NCI-H1105 (cell line): ENCODE data around the gene ZDHHC7.
A peak's percentile ranks its signal among the peaks of the same experiment; 100 is the strongest.
"Not testable (repeated sequence)": the region's sequence is repeated elsewhere in the genome, so short reads cannot be mapped to it uniquely, and the experiment has no call there.

Experiments used
- DNase-seq: peaks from one replicate; lab custom pipeline; 2025; lab: John Stamatoyannopoulos, UW

The ZDHHC7 gene

GRCh38 chr16:85010931-85011845, at the start of gene ZDHHC7:
Gene ZDHHC7, minus strand, starts transcription at chr16:85011535. Its CDS starts 20,917 bp downstream, at chr16:84990618.
- DNase-seq, result peak; percentile 45

DNA sequence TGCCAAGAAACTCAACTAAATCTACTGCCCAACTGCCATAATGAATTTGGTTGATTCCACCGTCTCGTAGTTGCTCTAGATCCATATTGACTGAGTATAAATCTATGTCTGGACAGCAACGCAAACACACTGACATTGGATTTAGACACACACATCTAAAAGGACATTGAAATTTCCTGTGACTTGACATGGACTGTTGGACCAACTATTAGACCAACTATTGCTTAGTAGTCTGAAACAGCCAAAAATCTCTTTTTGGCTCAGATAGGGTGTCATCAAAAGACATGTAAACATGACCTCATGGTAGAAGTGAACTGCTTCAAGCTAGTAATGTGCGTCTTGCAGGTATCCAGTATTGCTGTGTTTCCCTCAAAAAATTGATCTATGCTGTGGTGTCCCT, 47.6 kb upstream of the ZDHHC7 start:
- DNase-seq, result no peak

GRCh38 chr16:85057948-85058347, 46.6 kb upstream of the ZDHHC7 start:
- no peak for DNase-seq

DNA sequence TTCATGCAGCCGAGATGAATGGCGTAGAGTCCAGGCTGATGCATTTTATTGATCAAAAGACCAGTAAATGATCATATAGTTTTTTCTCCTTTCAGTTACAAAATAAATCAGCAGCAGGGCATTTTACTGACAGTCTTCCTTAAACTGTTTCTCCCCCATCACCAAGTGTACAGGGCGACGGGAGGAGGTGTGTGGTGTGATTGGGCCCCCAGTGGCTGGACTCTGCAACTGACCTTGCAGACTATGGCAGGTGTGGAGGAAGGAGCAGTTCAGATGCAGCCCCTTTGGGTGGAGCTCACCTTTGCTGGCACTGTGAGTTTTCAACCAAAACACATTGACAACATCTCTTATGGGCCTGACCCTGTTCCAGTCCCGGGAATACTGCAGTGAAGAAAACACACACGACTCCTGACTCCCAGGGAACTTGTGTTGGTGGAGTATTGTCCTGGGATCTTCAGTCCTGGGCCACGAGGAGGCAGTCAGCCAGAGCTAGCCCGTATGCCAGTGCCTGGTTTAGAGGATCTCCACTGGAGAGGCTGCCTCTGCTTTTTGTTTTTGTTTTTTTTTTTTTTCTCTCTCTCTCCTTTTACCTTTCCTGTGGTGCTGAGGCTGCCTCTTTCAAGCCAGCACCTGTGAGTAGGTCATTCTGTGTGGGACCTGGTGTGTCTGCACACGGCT, 46.0 kb upstream of the ZDHHC7 start:
- no peak for DNase-seq

GRCh38 chr16:85056211-85056748, 44.9 kb upstream of the ZDHHC7 start:
- no peak for DNase-seq

GRCh38 chr16:85055493-85056210, 44.3 kb upstream of the ZDHHC7 start:
- no peak for DNase-seq

- no peak for DNase-seq
Observed at GRCh38 chr16:85054948-85055492, 43.7 kb upstream of the ZDHHC7 start.

GRCh38 chr16:85054321-85054720, 43.0 kb upstream of the ZDHHC7 start:
- not testable (repeated sequence) for DNase-seq

DNA sequence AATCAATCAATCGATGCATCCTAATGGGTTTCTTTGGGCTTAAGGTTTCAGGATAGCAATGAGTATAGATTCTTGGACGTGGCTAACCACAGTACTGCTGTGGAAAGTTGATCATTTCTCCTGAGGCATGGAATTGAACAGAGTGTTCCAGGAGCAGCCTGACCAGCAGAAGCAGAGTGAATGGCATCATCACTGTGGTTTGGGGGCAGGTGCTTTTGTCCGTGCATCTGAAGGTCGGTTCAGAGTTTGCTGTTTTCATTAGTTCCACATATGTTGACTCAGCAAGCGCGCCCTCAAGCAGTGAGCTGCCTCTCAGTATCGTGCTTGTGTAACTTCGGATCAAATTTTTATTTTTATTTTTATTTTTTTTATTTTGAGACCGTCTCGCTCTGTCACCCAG, 41.2 kb upstream of the ZDHHC7 start:
- no peak for DNase-seq

GRCh38 chr16:85051683-85052082, 40.3 kb upstream of the ZDHHC7 start:
- DNase-seq, result no peak

DNA sequence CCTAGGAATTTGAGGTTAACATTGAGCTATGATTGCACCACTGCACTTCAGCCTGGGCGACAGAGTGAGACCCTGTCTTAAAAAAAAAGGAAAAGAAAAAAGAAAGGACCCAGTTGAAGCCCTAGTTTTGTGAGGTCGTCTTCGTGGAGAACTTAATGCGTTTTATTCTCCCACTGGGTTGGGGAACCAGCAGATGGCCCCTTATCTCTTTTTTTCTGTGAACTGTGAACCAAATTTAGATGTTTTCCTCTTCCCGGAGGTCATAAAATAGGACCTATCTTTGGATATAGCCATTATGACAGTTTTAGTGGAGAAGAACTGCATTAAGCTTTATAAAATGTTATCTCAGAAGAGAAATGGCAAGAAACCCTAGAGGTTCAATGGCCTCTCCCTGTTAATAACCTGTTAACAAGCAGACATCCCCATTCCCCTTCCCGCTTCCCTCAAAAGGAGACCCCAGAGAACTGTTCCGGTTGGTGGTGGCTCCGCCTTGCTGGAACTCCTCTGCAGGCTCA, 39.8 kb upstream of the ZDHHC7 start:
- no peak for DNase-seq

- DNase-seq, result no peak
Observed at GRCh38 chr16:85049706-85050305, 38.5 kb upstream of the ZDHHC7 start.

DNA sequence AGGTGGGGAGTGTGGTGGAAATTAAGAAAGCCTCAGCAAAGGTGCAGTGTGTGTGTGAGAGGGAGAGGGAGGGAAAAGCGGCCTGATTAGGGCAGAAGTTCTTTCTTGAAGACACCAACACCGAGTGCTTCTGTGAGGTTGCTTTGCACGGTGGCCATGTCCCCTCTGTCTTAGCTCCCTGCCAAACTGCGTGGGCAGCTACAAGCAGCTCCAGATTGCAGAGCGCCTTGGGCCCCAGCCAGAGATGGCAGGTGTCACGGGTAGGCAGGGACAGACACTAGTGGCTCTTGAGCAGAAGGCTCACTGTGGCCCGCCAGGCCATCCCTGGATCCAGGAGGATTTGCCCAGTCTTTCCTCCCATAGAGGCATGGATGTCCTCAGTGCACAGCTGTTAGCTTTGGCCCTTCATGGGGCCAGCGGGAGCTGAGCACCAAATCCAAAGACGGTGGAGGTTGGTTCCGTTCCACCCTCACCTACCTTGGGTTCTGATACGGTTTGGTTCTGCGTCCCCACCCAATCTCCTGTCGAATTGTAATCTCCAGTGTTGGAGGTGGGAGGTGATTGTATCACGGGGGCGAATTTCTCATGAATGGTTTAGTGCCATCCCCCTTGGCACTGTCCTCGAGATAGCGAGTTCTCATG, 37.7 kb upstream of the ZDHHC7 start:
- no peak for DNase-seq

DNA sequence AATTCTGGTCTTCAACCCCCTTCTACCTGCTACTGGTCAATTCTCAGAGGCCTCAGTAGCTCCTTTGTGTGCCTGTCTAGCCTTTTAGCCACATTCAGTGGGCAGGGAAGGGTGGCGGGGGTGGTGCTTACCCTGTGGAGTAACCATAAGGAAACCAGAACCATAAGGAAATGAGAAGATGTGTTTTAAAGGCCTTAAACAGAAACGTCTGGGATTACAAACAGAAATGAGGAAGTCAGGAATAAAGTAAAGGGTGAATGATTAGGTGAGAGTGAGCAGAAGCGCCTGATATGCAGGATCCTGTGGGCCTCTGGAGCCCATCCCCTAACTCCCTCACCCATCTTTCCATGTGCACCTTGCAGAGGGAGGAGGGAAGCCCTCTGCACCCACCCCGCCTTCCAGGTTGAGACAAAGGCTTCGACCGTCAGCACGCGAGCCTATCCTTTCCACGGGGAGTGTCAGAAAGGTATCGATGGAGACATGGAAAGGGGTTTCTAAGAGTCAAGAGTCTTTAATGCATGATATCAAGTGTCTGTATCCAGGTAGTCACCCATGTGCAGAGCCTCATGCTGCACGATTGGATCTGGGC, 36.6 kb upstream of the ZDHHC7 start:
- DNase-seq, result no peak

GRCh38 chr16:85046931-85047866, 35.9 kb upstream of the ZDHHC7 start:
- DNase-seq, result no peak

DNA sequence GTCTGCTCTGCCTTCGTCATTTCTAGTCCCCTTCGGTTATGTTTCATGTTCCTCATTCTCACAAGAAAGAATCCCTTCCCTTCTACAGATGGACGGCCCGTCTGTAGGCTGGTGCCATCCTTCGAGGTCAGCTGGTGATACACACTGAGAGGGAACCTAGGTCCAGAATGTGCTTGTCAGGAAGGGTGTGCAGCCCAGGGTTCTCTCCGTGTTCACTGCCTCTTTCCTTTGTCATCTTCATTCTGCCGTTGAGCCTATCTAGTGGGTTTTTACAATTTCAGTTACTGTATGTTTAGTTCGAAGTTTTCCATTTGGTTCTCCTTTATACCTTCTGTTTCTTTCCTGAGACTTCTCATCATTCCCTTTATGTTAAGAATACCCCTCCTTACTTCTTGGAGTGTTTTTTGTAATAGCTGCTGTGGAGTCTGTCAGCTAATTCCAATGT, 35.2 kb upstream of the ZDHHC7 start:
- DNase-seq, result no peak

DNA sequence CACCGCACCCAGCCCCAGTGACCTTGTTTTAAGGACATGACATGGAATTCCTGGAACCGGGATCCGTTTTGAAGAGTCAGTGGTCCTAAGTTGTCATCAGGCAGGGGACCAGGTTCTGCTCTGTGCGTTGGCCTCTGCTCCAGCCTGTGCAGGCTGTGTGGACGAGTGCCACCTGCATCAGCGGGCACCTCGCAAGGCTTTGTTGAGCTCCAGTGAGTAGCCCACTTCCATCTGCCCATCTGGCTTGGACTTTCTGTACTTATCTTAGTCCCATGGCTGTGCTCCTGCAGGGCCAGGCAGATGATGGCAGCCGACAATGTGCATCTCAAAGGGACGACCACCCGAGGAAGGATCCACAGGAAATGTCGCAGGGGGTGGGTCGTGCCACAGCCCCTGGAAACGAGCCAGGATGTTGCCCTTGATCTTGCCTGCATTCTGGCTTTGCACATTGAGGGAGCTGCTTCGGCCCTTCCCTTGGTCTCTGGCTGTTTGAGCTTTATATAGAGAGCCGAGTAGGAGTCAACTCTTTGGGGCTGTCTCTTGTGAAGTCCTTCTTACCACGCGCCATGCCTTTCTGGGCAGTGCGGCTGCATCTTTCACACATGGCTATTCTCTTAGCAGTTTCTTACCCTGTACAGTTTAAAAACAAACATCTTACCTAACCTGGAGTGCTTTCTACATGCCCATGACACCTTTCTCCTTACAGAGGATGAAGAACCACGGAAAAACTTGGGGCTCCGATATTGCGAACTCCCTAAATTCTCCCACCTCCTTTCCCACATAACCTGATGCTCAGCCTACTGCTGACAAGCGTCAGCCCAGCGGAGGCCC, 34.5 kb upstream of the ZDHHC7 start:
- DNase-seq, result no peak

GRCh38 chr16:85045077-85045476, 33.7 kb upstream of the ZDHHC7 start:
- DNase-seq, result no peak
